ENCODE results near the gene HDDC2. TPM values are rescaled to one million over a fixed set of nuclear protein-coding genes. Genes with fewer than 3 reads are reported as not detected.

The HDDC2 gene
- total RNA-seq, 8 experiments from 2014 or later, result 53.4 to 138 (median 71.8) TPM

GRCh38 chr6:125323376-125323775 lies 21.6 kb upstream of the HDDC2 start:
- WGBS, 10 experiments, result 24 to 100% (median 89%) methylated on average over 1 to 2 of the region's 2 CpGs

GRCh38 chr6:125316621-125317020 lies 14.9 kb upstream of the HDDC2 start:
- H3K27ac ChIP-seq, result no peak overlapping the region
- WGBS, 10 experiments, result 19 to 100% (median 58%) methylated on average over 2 to 6 of the region's 9 CpGs; no CpG with 5 or more reads in 1 of the 10 experiments
- H3K4me3 ChIP-seq, result no peak overlapping the region
- ATAC-seq (replicated peaks in 6 of 8), result peak in 5 of 8 experiments; percentile 80 to 94 (median 87)
- H3K4me1 ChIP-seq (replicated peaks in 1 of 2), result peaks cover 7 to 17% of the 10 kb centered on the region in 2 donors
- in situ Hi-C loops (cut with MboI; ENCODE audit: low pct_unique_long_range_greater_than_20kb in 2 of 9, low sequenced_read_pairs in 9 of 9, unreplicated experiment in 9 of 9), result loop anchor here (10.0 to 25.0 kb wide), 5 partner anchors 438 to 671 kb away; partner anchors contain the start of genes HINT3 (in 4 of the 9) and TRMT11 (in 1 of the 9)

More at GRCh38 chr6:125323376-125323775, 21.6 kb upstream of the HDDC2 start:
- in situ Hi-C loops (cut with MboI; ENCODE audit: low pct_unique_long_range_greater_than_20kb in 2 of 9, low sequenced_read_pairs in 9 of 9, unreplicated experiment in 9 of 9), result loop anchor here in 5 of 9 experiments (25.0 kb wide), 2 partner anchors 639 to 664 kb away; partner anchors contain the start of genes HINT3 (in 4 of the 5) and TRMT11 (in 1 of the 5)
- no peak for ATAC-seq (replicated peaks in 6 of 8)
- H3K4me1 ChIP-seq (replicated peaks in 1 of 2), result no peaks in the 10 kb centered on the region
- H3K27ac ChIP-seq, result no peak overlapping the region
- no peak overlapping the region for H3K4me3 ChIP-seq

- no peak for ATAC-seq (replicated peaks in 6 of 8)
- WGBS, 10 experiments, result 40 to 85% (median 63%) methylated on average over 2 to 5 of the region's 5 CpGs
- no peak overlapping the region for H3K27ac ChIP-seq
- H3K4me1 ChIP-seq (replicated peaks in 1 of 2), result peaks cover 7 to 17% of the 10 kb centered on the region in 2 donors
- H3K4me3 ChIP-seq, result no peak overlapping the region
- in situ Hi-C loops (cut with MboI; ENCODE audit: low pct_unique_long_range_greater_than_20kb in 2 of 9, low sequenced_read_pairs in 9 of 9, unreplicated experiment in 9 of 9), result loop anchor here (10.0 to 25.0 kb wide), 5 partner anchors 439 to 672 kb away; partner anchors contain the start of genes HINT3 (in 4 of the 9) and TRMT11 (in 1 of the 9)
Measured at GRCh38 chr6:125315548-125315947, 13.8 kb upstream of the HDDC2 start.

GRCh38 chr6:125314009-125314581 lies 12.3 kb upstream of the HDDC2 start:
- H3K27ac ChIP-seq, result no peak overlapping the region
- in situ Hi-C loops (cut with MboI; ENCODE audit: low pct_unique_long_range_greater_than_20kb in 2 of 9, low sequenced_read_pairs in 9 of 9, unreplicated experiment in 9 of 9), result loop anchor here (5.0 to 25.0 kb wide), 6 partner anchors 441 to 673 kb away; partner anchors contain the start of genes HINT3 (in 4 of the 9) and TRMT11 (in 1 of the 9)
- H3K4me3 ChIP-seq, result no peak overlapping the region
- H3K4me1 ChIP-seq (replicated peaks in 1 of 2), result peaks cover 7 to 17% of the 10 kb centered on the region in 2 donors
- WGBS, 10 experiments, result 0 to 86% (median 20%) methylated on average over 1 to 10 of the region's 10 CpGs
- peak; percentile 74 to 95 (median 86) for ATAC-seq (replicated peaks in 6 of 8)

- 17 to 100% (median 83%) methylated on average over 1 to 4 of the region's 4 CpGs; no CpG with 5 or more reads in 3 of the 10 experiments for WGBS, 10 experiments
- in situ Hi-C loops (cut with MboI; ENCODE audit: low pct_unique_long_range_greater_than_20kb in 2 of 9, low sequenced_read_pairs in 9 of 9, unreplicated experiment in 9 of 9), result loop anchor here (5.0 to 25.0 kb wide), 6 partner anchors 442 to 674 kb away; partner anchors contain the start of genes HINT3 (in 4 of the 9) and TRMT11 (in 1 of the 9)
- Histone ChIP-seq H3K27ac (no peak overlapping the region), H3K4me3 (no peak overlapping the region), H3K4me1 (replicated peaks in 1 of 2) (peaks cover 7 to 17% of the 10 kb centered on the region in 2 donors)
- ATAC-seq (replicated peaks in 6 of 8), result no peak
Measured at GRCh38 chr6:125312950-125313349, 11.2 kb upstream of the HDDC2 start.

GRCh38 chr6:125312478-125312877 lies 10.7 kb upstream of the HDDC2 start:
- H3K4me1 ChIP-seq (replicated peaks in 1 of 2), result peaks cover 7 to 17% of the 10 kb centered on the region in 2 donors
- no peak overlapping the region for H3K27ac ChIP-seq
- H3K4me3 ChIP-seq, result no peak overlapping the region
- in situ Hi-C loops (cut with MboI; ENCODE audit: low pct_unique_long_range_greater_than_20kb in 2 of 9, low sequenced_read_pairs in 9 of 9, unreplicated experiment in 9 of 9), result loop anchor here (5.0 to 25.0 kb wide), 6 partner anchors 442 to 675 kb away; partner anchors contain the start of genes HINT3 (in 4 of the 9) and TRMT11 (in 1 of the 9)
- 23 to 100% (median 86%) methylated on average over 1 to 2 of the region's 2 CpGs; no CpG with 5 or more reads in 5 of the 10 experiments for WGBS, 10 experiments
- no peak for ATAC-seq (replicated peaks in 6 of 8)

- H3K27ac ChIP-seq, result no peak overlapping the region
- ATAC-seq (replicated peaks in 6 of 8), result peak; percentile 74 to 92 (median 90)
- 14 to 63% (median 52%) methylated on average over 2 to 7 of the region's 7 CpGs for WGBS, 10 experiments
- in situ Hi-C loops (cut with MboI; ENCODE audit: low pct_unique_long_range_greater_than_20kb in 2 of 9, low sequenced_read_pairs in 9 of 9, unreplicated experiment in 9 of 9), result loop anchor here (5.0 to 25.0 kb wide), 6 partner anchors 444 to 676 kb away; partner anchors contain the start of genes HINT3 (in 4 of the 9) and TRMT11 (in 1 of the 9)
- H3K4me3 ChIP-seq, result no peak overlapping the region
- H3K4me1 ChIP-seq (replicated peaks in 1 of 2), result peaks cover 7 to 11% of the 10 kb centered on the region in 2 donors
Measured at GRCh38 chr6:125310994-125311649, 9.4 kb upstream of the HDDC2 start.

GRCh38 chr6:125307964-125308615 lies 6.3 kb upstream of the HDDC2 start:
- Histone ChIP-seq H3K4me3 (no peak overlapping the region), H3K27ac (no peak overlapping the region), H3K4me1 (replicated peaks in 1 of 2) (no peaks in the 10 kb centered on the region)
- no peak for ATAC-seq (replicated peaks in 6 of 8)
- 50 to 96% (median 82%) methylated on average over 3 to 6 of the region's 6 CpGs for WGBS, 10 experiments
- in situ Hi-C loops (cut with MboI; ENCODE audit: low pct_unique_long_range_greater_than_20kb in 2 of 9, low sequenced_read_pairs in 9 of 9, unreplicated experiment in 9 of 9), result loop anchor here in 5 of 9 experiments (25.0 kb wide), 2 partner anchors 654 to 679 kb away; partner anchors contain the start of genes HINT3 (in 4 of the 5) and TRMT11 (in 1 of the 5)

- Histone ChIP-seq H3K4me1 (replicated peaks in 1 of 2) (peaks cover 0 to under 1% of the 10 kb centered on the region in 2 donors), H3K4me3 (no peak overlapping the region), H3K27ac (no peak overlapping the region)
- in situ Hi-C loops (cut with MboI; ENCODE audit: low pct_unique_long_range_greater_than_20kb in 2 of 9, low sequenced_read_pairs in 9 of 9, unreplicated experiment in 9 of 9), result loop anchor here in 5 of 9 experiments (25.0 kb wide), 2 partner anchors 655 to 680 kb away; partner anchors contain the start of genes HINT3 (in 4 of the 5) and TRMT11 (in 1 of the 5)
- ATAC-seq (replicated peaks in 6 of 8), result no peak
- 47 to 100% (median 72%) methylated on average over 1 to 6 of the region's 6 CpGs for whole genome bisulfite sequencing, 10 experiments
Measured at GRCh38 chr6:125307150-125307838, 5.5 kb upstream of the HDDC2 start.

- Histone ChIP-seq H3K4me3 (no peak overlapping the region), H3K27ac (no peak overlapping the region), H3K4me1 (replicated peaks in 1 of 2) (peaks cover 3 to 4% of the 10 kb centered on the region in 2 donors)
- no peak for ATAC-seq (replicated peaks in 6 of 8)
- in situ Hi-C loops (cut with MboI; ENCODE audit: low pct_unique_long_range_greater_than_20kb in 2 of 9, low sequenced_read_pairs in 9 of 9, unreplicated experiment in 9 of 9), result loop anchor here in 5 of 9 experiments (25.0 kb wide), 2 partner anchors 656 to 681 kb away; partner anchors contain the start of genes HINT3 (in 4 of the 5) and TRMT11 (in 1 of the 5)
- WGBS, 10 experiments, result 19 to 100% (median 74%) methylated on average over 1 to 3 of the region's 3 CpGs; no CpG with 5 or more reads in 2 of the 10 experiments
Measured at GRCh38 chr6:125306756-125307149, 5.0 kb upstream of the HDDC2 start.

- no peak for ATAC-seq (replicated peaks in 6 of 8)
- in situ Hi-C loops (cut with MboI; ENCODE audit: low pct_unique_long_range_greater_than_20kb in 2 of 9, low sequenced_read_pairs in 9 of 9, unreplicated experiment in 9 of 9), result loop anchor here in 5 of 9 experiments (25.0 kb wide), 2 partner anchors 657 to 682 kb away; partner anchors contain the start of genes HINT3 (in 4 of the 5) and TRMT11 (in 1 of the 5)
- 30 to 100% (median 91%) methylated on average over 1 to 3 of the region's 3 CpGs; no CpG with 5 or more reads in 1 of the 10 experiments for WGBS, 10 experiments
- no peak overlapping the region for H3K4me3 ChIP-seq
- H3K27ac ChIP-seq, result no peak overlapping the region
- peaks cover 6 to 8% of the 10 kb centered on the region in 2 donors for H3K4me1 ChIP-seq (replicated peaks in 1 of 2)
Measured at GRCh38 chr6:125304970-125305660, 3.3 kb upstream of the HDDC2 start.
